Dedifferentiated amniotic fluid mesenchymal stem cell (primary cell): ENCODE measurements around the gene CYTH4.
"Not testable (repeated sequence)": the region's sequence is repeated elsewhere in the genome, so short reads cannot be mapped to it uniquely, and the experiment has no call there.

Experiments used
- DNase-seq: peaks from one replicate; pipeline ENCODE4 v3.0.0-alpha.2; 2016; ENCODE audit errors: extremely low spot score

The CYTH4 gene

DNA sequence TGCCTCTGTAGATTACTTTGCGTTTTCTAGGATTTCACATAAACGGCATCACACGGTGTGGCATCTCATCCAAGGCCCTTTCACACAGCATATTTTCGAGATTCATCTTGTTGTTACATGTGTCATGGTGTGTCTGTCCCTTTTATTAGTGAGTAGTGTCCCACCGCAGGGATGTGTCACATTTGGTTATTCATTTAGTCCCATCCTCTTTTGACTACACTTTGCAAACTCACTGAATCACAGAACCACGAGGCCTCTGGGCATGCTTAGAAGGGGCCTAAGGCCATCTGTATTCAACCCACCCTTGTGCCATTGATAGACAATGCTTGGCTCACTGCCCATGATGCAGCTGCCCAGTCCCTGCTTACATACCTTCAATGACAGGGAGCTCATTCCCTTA is 34.1 kb upstream of the CYTH4 start:
- DNase-seq, result no peak

DNA sequence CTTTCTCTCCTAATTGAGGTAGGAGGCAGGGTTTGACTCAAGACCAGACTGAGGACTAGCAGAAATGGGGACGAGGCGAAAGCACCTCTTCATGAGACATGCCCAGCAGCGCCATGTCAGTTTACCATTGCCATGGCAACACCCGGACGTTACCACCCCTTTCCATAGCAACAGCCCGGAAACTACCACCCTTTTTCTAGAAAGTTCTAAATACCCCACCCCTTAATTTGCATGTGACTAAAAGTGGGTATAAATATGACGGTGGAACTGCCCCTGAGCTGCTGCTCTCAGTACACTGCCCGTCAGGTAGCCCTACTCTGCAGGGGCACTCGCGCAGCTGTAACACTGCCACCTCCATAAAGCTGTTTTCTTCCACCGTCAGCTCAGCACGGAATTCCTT is 32.3 kb upstream of the CYTH4 start:
- no peak for DNase-seq

DNA sequence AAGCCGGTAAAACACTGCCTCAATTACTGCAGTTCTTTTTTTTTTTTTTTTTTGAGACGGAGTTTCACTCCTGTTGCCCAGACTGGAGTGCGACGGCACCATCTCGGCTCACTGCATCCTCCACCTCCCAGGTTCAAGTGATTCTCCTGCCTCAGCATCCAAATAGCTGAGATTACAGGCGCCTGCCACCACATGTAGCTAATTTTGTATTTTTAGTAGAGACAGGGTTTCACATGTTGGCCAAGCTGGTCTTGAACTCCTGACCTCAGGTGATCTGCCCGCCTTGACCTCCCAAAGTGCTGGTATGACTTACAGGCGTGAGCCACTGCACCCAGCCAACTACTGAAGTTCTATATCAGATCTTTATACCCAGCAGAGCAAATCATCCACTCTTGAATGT is 30.5 kb upstream of the CYTH4 start:
- not testable (repeated sequence) for DNase-seq

DNA sequence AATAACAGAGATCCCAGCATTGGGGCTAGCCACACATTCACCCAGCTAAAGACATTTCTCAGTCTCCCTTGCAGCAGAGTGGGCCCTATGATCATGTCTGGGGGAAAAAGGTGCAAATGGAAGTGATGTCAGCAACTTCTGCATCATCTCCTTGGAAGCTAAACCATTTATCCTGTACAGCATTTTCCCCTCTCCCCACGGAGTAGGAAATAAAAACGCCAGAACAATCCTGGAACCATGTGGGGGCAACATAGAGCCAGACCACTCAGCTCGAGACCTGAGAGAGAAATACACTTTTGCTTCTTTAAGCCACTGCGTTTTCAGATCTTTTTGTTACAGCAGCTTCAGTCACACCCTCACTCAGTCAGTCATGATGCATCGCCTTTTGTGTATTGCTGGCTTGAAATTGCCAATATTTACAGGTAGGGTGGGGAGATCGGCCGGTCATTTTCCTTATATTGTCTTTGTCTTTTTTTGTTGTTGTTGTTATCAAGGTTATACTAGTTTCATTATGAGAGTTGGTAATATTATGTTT is 29.1 kb upstream of the CYTH4 start:
- no peak for DNase-seq

DNA sequence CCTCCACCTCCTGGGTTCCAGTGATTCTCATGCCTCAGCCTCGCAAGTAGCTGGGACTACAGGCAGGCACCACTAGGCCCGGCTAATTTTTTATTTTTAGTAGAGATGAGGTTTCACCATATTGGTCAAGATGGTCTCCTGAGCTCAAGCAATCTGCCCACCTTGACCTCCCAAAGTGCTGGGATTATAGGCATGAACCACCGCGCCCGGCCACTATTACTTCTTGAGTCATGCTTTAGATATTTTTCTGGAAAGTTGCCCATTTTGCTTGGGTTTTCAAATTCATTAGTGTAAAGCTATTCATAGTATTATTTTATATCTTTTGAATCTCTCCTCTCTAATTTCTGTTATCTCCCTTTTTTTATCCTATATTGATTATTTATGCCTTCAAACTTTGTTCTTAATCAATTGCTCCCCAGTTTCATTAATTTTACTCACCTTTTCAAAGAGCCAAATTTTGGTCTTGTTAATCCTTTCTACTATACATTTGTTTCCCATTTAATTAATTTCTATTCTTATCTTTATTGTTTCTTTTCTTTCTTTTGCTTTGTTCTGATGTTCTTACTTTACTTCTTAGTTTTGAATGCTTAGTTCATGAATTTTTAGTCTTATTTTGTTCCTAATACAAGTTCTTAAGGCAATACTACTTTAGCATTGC is 28.0 kb upstream of the CYTH4 start:
- DNase-seq, result no peak

DNA sequence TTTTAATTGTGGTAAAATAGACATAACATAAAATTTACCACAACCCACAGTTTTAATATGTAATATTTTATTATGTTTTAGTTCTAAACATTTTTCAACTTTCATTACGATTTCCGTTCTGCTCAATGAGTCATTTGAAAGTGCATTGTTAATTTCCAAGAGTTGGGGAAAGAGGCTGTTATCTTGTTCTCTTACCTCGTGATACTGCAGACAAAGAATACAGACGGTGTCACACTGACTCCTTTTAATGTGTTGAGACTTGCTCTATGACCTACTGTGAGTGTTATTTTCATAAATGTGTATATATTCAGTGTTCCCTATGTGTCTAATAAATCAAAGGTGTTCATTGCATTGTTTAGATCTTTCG is 27.5 kb upstream of the CYTH4 start:
- DNase-seq, result no peak

DNA sequence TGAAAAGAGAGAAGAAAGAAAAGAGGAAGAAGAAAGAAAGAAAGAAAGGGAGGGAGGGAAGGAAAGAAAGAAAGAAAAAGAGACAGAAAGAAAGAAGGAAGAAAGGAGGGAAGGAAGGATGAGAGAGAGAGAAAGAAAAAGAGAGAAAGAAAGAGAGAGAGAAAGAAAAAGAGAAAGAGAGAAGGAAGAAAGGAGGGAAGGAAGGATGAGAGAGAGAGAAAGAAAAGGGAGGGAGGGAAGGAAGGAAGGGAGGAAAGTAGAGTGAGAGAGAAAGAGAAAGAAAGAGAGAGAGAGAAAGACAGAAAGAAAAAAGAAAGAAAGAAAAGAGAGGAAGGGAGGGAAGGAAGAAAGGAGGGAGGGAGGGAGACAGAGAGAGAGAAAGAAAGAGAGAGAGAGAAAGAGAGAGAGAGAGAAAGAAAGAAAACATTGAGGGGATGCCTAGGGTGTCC is 26.7 kb upstream of the CYTH4 start:
- no peak for DNase-seq

DNA sequence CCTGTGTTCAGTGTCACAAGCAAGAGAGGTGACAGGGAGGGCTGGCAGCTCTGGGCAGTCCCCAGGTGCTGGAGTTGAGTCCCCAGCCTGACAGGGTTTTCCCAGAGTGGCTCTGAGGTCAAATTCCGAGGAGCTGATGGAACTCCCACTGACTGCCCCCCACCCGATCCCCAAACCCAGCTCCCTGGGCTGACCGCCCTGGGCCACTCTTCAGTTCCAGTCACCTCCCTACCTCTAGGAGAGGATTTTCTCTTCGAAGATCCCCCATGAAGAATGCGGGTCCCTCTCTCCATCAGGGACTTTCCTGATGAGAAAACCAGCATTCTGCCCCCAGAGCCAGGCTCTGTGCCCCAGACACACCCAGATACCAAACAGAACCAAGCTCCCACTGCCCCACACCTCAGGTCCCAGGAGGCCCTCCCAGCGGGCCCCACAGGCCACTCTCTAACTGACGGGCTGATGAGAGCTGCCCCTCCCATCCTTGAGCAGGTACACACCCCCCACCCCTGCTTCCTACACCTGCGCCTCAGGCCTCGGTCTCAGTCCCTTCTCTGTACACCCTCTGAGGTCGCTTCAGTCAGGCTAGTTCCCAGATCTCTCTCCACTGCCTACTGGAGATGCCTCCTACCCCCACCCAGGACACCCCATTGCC is 26.1 kb upstream of the CYTH4 start:
- DNase-seq, result no peak

DNA sequence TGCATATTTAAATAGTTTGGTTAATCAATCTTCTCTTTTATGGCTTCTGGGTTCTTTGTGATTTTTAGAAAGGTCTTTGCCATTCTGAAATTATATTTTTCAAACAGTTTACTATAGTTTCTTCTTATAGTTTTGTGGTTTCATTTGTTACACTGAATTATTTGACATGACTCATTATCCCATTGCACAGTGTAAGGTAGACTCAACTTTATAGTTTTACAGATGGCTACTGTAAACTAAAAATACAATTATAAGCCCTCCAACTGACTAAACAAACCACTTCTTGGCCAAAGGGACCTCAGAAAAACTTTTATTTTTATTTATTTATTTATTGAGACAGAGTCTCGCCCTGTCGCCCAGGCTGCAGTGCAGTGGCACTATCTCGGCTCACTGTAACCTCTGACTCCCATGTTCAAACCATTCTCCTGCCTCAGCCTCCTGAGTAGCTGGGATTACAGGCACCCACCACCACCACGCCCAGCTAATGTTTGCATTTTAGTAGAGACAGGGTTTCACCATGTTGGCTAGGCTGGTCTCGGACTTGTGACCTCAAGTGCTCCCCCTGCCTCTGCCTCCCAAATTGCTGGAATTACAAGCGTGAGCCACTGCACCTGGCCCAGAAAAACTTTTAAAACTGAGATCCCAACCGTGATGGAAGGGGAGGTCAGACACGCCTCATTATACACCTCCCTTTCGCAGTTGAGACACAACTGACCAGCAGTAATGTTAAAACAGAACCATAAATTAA is 24.1 kb upstream of the CYTH4 start:
- no peak for DNase-seq

DNA sequence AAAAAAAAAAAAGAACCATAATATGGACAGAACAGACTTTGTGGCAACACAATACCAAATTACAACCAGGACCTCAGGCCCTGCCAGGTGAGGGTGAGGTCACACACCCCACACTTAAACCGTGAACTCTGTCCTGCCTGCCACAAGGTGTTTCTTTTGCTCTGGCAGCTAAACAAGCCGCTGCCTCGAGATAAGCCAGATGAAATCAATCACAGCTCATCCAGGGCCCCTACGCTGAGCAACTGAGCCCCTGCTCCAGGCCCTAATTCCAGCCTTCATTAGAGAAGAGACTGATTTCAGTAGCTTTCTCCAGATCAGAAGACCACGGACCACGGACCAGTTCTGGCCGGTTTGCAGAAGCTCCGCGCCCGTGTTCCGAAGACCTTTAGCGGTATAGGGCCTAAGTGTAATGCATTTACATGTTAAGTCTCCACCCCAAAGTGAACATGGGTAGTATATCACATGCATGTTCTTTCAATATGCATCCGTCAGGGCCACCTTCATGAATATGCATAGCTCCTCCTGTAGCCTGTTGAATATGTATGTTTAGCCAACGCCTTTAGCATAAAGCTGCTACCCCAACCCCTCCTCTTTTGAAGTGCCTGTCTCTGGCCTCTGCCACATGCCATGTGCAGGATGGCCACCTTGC is 23.4 kb upstream of the CYTH4 start:
- no peak for DNase-seq

DNA sequence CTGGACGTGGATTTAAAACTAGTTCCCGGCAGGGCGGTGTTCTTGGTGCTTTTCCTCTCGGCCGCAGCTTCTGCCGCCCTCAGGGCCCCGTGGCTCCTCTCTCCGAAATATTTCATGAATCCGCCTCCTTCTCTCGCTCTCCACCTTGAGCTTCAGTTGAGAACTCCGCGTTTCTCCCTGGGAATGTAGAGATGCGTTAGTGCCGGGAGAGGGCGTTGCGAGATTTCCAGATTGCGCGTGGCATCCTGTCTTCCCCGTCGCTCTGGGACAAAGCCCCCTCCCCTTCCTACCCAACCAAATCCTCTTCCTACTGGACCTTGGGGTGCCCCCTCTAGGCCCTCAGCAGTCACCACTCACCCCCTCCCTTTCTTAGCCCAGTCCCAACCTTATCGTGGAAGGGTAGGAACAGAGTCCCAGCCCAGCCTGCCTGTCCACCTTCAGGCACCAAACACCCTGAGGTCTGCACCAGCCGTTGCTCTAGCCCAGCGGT is 22.7 kb upstream of the CYTH4 start:
- peak; percentile 42 for DNase-seq

DNA sequence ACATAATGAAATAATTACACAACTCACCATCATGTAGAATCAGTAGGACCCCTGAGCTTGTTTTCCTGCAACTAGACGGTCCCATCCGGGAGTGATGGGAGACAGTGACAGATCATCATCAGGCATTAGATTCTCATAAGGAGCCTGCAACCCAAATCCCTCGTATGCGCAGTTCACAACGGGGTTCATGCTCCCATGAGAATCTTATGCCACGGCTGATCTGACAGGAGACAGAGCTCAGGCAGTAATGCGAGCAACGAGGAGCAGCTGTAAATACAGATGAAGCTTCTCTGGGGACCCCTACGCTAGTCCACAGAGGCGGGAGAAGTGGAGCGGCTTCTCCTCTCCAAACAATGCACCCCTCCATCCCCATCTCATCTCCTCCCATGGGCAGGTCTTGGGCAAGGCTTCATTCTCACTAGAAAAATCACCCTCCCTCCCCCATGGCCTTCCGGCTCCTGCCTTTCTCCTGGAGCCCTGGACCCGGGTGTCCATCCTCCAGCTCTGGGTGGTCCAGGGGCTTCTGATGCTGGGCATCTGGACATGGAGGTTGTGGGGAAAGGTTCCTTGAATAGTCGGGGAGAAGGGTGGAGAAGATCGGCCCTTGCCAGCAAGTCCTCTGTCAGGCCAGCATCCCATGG is 22.0 kb upstream of the CYTH4 start:
- no peak for DNase-seq

DNA sequence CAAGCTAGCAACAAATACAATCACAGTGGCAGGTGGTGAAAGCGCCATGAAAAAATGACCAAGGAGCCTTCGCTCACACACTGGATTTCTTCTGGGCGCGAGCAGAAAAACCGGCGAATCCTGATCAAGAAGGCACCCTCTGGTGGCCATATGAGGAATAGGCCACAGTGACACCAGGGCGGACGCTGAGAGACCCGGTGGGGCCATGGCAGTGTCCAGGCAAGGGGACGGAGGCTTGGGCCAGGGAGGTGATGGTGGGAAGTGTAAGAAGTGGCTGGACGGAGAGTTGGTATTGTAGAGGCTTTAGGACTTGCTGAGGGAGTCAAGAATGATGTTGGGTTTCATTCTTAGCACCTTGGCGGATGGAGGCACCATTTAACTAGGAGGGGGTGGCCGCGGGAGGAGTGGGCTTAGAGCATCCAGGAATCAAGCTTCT is 21.4 kb upstream of the CYTH4 start:
- DNase-seq, result peak; percentile 26

DNA sequence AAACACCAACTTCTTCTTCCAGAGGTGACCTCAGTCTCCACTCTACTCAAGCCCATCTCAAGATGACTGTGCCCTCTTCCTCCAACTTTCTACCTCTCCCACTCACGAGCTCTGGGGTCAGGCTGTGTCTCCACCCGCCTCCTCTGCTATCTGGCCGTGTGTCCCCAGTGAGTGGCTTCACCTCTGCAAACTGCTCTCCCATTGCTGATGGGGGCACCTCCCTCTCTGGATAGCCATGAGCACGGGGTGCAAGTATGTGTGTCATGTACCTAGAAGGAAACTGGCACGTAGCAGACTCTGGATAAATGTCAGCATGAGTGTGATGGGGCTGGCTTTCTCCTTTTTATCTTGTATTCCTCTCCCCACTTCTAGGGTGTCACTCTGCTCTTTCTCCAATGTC is 20.0 kb upstream of the CYTH4 start:
- DNase-seq, result no peak

DNA sequence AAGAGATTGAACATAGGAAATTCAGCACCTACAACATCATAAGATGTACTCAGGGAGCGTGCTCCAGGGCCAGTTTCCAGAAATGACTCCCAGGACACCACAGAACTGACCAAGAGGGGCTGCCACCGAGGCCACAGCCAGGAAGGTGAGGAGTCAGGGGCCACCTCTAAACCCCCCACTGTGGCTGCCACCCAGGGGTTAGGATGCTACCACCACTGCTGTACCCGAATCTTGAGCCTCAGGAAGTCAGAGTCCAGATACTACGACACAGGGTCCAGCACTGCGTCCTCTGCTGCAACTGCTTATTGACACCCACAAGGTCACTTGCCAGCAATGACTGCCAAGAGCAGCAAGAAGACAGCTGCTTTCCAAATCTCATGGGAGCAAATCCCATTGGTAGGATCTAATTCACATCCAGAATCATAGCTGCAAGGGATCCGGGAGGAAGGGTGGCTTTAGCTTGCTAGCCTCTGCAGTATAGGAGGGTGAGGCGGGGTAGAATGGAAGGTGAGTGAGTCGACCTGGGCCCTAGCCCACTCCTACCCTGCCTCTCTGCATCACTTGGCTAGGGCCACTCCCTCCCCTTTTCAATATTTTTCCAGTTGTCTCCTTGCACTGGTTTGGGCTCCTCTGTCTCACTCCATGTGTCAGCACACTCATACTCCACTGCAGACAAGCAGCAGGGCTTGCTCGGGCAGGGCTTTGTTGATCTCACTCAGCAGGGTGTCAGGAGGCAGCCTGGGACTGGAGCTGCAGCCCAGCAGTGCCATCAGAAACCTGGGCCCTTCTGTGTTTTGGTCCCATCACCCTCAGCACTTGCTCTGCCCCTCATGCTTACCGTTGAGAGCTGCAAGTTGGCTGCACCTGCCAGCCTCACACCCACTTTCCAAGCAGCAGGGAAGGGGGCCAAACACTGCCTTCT is 18.1 kb upstream of the CYTH4 start:
- no peak for DNase-seq

DNA sequence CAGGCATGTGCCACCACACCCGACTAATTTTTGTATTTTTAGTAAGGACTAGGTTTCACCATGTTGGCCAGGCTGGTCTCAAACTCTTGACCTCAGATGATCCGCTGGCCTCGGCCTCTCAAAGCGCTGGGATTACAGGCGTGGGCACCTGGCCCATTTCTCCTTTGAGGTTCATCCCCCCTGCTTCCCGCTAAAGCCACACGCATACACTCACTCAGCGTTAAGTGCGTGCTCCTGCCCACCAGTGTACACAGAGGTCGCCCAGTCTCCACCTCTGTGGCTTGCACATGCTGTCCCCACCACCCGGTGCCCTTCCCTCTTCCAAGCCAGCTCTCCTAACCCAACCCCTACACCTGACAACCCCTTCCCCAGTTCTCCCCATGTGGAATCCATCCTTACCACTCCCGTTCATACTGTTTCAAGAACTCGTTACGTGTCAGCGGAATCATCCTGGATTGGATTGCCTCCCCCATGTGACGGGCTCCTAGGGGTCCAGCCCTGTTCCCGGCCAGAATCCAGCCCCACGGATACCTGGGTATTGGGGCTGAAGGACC is 15.7 kb upstream of the CYTH4 start:
- no peak for DNase-seq

DNA sequence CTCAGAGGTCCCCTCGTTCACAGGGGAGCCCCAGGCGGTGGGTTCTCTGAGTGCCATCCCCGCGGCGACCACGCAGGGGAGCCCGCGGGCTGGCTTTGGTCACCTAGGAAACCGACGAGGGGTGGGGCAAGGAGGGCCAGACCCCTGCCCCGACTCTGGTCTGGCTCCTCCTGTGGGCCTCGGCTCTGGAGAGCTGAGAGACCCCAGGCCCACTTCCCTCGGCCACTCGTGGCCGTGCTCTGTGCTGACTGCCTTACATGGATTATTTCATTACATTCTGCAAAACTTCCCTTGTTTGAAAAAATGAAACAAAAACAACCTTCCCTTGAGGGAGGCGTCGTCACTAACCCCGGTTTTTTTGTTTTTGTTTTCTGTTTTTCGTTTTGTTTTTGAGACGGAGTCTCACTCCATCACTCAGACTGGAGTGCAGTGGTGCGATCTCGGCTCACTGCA is 15.1 kb upstream of the CYTH4 start:
- no peak for DNase-seq

DNA sequence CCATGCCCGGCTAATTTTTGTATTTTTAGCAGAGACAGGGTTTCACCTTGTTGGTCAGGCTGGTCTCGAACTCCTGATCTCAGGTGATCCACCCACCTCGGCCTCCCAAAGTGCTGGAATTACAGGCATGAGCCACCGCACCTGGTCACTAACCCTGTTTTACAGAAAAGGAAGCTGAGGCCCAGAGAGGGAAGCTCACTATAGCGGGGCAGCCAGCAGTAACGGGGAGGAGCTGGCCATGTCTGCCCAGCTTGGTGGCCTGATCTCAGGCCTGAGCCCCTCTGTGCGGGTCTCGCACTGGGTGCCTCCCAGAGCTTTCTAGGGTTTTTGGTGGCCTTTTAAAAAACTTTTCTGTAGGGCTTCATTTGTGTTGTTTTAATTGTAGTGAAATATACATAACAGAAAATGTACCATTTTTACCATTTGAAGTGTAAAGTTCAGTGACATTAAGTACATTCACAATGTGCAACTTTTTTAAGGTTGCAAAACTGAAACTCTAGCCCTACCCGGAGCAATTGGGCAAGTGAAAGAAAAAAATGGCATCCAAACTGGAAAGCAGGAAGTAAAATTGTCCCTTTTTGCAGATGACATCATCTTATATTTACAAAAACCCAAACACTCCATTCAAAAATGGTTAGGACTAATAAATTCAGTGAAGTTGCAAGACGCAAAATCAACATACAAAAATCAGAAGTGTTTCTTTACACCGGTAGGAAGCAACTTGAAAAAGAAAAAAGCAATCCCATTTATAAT is 14.5 kb upstream of the CYTH4 start:
- no peak for DNase-seq

DNA sequence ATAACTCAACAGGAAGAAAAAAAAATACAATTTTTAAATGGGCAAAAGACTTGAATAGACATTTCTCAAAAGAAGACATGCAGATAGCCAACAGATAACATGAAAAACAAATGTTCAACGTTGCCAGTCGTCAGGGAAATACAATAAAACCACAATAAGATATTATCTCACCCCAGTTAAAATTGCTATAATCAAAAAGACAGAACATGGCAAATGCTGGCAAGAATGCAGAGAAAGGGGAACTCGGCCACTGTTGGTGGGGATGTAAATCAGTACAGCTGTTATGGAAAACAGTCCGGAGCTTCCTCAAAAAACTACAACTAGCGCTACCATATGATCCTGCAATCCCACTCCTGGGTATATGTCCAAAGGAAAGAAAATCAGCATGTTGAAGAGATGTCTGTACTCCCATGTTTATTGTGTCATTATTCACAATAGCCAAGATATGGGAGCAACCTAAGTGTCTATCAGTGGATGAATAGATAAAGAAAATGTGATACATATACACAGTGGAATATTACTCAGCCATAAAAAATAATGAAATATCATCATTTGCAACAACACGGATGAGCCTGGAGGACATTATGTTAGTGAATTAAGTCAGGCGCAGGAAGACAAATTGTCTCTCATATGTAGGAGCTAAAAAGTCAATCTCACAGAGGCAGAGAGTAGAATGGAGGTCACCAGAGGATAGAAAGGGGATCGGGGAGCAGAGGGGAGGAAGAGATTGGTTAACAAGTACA is 12.2 kb upstream of the CYTH4 start:
- DNase-seq, result no peak
